ENCODE data around the gene MDC1.
A peak's percentile ranks its signal among the peaks of the same experiment; 100 is the strongest.

MDC1 gene

DNA sequence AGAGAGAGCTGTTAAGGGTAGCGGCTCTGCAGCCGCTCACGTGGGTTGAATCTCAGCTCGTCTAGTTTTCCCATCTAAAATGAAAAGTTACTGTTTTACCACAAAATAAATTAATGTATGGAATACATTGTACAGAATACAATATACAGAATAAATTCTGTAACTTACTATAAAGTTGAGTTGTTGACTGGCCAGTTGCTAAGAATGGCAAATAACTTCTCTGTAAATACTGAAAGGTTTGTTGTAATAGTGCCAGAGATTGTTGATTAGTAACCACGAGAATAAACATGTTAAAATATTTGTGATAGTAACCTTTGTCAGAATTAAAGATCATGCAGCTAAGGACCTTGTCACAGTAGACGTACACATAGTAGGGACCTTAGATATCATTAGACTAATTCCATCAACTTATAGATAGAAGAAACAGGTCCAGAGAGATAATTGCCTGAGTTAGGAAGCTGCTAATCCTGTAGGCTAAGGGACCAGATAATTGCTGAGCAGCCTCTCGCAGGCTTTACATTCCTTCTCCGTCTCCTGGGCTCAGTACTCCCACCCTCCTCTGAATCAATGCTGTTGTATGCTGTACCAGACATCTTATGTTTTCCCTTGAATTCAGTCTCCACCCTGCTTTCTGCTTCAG is 25.8 kb downstream of the MDC1 start:
- no peak for DNase-seq

DNA sequence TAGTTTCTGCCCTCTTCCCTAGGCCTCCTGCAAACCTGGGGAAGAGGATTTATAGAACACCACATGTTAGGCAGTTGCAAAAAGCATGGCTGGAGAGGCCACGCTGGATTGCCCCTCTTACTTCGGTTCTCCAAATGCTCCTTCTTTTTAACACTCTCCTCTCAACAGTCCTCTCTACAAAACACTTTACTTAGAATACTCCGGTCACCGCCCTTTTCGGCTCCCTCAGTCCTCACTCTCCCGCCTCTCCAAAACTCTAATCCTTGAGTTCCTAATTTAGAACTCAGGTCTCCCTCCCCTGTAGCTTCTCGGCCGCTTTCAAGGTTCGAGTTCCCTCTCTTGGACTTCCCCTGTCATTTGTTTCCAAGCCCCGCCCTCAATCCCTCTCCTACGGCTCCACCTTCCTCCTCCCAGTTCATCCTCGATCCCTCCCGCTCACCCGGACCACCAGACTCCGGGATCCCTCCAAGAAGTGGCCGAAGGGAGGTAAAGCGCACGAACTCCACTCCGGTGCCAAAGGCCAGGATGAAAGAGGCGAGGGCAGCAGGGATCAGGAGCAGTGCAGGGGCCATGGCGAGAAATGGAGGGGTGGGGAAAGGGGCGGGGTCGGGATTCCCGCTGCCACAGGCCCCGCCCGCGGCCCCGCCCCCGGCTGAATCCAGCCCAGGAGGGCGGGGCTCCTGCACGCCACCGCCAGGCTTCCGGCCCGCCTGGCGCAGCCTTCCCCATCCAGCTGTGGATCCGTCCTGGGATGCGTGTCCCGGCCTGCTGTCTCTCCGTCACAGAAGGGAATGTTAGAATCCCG is 26.5 kb downstream of the MDC1 start, which contains the start of gene NRM:
NRM (minus strand) TSS at position 582 of the 805 bp plus-strand sequence; CDS start at position 572, 10 bp downstream.
- DNase-seq, result peak; percentile 72

DNA sequence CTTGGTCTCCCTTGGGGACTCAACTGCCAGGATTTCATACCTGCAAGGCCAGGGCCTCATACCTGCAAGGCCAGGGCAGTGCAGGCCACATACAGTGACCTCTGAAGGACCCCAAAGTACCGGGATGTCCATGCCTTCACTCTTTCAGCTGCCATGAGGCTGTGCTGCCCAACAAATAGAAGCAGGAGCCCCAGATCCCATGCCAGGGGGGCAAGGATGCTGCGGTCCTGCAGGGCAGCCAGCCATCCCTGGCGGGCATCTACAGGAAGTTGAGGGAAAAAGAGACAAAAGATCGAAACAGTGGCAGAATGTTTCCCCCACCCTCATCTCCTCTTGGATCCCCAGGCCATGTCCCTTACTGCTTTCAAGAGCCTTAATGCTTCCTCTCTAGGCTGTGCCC is 27.1 kb downstream of the MDC1 start:
- DNase-seq, result no peak

DNA sequence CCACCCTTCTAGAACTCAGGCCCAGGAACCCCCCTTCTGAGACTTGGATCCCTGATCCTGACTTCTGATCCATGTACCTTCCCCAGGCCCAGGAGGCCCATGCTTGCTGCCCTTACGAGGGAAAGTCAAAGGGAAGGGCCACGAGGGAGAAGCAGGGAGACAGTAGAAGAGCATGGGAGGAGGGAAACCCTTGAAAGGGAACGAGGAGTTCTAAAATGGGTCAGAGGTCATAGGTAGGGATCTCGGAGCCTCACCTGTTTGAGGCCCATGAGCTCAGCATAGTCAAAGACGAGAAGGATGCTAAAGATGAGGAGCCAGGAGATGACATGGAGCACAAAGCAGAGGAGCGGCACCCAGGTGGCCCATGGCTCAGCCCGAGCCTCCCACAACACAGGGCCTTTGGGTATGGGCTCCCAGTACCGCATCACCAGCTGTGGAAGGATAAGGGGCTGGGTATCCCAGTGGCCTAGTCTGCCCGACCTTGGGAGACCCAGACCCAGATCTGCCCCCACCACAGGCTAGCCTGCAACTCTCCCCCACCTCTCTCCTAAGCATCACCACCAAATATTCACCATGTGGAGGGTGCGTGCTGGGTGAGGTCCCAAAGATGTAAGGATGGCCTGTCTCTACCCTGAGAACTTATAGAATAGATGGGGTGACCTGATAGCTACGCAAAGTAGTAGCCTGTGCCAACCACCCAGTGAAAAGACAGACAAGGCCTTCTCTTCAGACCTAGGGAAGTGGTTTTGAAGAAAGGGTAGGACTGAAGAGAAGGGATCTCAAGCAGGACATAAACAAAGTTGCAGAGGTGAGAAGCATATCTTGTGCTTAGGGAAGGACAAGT is 27.8 kb downstream of the MDC1 start:
- no peak for DNase-seq

DNA sequence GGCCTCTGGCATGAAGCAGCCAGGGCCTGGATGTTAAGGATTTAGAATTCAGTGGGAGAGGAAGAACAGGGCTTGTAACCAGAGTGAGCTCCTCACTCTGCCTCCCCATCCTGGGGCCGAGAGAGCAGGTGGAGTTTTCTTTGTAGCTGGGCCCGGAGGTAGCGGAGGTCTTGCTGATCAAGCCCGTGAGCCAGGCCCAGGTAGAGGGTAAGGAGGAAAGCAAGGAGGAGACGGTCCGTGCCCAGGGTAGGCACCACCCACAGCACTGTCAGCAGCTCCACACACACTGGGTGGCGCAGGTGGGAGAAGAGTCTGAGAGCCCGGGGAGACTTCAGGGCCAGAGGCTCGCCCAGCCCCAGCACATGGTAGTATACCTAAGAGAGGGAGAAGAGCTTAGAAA is 28.5 kb downstream of the MDC1 start:
- DNase-seq, result no peak

DNA sequence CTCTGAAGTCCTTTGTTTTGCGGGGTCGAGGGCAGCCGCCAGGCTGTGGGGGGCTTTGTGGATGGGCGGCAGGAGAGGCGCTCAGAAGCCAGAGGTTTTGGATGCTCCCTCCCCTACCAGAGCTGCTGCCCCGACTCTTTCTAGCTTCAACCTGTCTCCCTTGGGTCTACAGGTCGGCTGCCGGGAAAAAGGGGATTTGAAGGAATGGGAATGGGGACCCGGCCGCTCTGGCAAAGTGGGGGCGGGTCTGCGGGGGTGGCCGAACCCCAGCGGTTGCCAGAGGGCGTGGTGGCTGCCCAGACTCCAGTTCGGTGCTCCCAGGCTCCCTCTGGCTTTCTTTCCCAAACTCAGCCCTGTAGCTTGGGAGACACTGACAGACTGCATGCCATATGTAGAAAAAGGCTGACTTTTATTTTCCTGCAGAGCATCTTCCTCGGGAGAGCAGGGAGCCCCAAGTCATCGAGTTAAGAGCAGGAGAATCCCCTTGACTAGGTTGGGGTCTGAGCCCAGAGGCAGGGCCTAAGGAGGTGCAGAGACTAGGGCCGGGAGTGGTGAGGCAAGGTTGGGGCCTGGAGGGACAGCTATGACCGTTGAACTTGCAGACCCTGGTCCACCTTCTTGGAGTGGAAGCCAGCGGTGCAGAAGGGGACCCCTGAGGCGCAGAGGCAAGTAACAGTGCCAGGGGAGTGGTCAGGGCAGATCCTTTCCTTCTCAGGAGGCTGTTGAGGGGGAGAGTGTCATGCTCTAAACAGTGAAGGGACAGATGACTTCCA is 29.2 kb downstream of the MDC1 start:
- no peak for DNase-seq

DNA sequence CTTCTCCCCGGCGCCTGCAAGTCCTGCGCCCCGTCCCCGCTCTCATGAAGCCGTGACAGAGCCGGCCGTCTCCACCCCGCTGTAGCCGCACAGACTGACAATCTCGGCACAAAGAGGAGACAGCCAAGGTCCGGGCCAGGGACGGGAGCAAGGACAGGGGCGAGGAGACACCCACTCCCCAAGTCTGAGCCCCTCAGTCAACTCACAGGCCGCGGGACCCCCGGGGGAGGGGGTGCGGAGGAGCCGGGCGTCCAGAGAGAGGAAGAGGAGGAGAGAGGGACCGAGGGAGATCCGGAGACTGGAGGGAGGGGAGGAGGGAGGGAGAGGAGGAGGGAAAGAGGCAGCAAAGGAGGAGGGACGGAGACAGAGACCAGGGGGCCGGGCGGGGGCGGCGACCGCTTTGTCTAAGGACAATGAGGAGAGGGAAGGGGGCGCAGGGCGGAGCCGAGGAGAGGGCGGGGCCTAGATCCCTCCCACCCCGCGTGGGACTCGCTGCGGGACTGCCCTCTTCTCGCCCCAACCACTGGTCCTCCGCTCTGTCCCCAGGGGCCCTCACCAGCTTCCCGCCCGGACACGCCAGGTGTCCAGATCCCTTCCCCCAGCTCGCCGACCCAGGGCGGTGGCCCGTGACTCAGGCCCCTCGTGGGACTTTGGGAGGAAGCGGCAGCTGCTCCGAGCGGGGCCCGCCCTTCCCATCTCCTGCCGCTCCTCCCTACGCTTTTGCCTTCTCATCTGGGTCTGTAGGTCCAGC is 30.0 kb downstream of the MDC1 start:
- DNase-seq, result peak; percentile 62

DNA sequence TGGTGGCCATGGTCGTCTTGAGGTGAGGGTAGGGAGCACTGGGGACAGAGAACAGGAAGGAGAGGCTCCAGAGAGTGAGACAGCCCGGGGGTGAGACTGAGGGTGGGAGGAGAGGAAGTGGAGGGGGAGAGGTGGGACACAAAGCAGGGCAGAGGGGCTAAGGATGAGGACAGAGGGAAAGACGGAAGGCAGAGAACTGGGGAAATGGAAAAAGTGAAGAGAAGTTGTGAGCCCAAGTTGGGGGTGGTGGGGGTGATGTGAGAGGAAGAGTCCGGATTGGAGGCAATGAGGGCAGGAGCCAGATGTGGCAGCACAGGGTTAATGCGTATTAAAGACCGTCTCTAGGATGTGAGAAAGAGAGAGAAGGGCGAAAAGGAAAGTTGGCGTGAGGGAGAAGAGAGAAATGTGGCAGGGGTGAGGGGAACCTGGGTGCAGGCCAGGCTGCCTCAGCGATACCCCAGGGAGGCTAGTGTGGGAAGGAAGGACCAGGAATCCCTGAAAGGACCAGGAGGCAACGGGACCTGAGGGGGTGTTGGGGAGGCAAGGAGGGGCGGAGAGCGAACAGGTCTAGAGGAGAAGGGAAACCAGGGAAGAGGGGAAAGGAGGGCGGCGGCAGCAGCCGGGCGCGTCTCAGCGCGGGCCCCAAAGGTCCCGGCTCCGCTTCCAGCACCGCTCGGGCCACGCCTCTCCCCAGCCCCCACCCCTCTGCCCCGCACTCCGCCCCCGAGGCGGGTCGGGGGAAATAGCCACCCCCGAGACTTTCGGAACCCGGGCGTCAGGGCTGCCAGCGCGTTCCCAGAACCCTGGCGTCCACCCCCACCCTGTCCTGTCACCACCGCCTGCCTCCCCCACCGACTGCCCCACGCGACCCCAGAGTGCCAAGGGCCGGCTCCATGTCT is 30.8 kb downstream of the MDC1 start, which contains the start of gene PPP1R18:
PPP1R18 (minus strand) TSS at position 637 of the 899 bp plus-strand sequence; CDS start at position 10, 627 bp downstream.
- no peak for DNase-seq

DNA sequence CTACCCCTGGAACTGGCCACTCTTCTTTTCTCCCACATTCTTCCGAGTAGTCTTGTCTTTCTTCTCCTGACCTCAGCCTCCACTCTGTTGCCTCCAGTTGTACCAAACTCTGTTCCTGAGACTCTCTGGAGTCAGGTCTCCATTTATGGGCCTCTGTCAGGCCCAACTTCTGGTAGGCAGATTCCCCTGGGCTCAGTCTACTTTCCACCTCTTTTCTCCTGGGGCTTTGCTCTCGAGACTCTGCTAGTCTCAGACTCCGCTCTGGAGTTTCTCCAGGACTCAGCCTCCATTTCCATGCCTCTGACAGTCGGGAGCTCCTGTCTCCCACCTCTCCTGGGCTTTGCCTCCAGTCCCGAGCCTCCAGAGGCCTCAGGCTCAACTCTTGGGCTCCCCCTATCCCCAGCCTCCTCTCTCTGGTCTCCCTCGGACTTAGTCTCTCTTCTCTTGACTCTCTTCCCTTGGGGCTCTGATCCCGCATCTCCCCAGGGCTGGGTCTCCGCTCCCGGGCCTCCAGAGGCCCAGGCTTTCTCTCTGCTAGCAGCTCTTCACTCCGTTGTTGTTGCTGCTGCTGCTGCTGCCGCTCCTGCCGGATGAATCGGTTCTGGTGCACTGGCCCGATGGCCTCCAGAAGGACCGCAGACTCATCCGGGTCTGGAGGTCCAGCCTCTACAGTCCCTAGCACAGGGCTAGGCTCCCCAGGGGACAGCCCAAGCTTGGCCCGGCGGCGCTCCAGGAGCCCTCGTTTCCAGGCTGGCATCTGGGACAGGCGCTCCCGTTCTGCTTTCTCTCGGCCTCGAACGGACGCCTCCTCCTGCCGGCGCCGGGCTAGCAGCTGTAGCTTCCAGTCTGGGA is 31.7 kb downstream of the MDC1 start:
- no peak for DNase-seq

DNA sequence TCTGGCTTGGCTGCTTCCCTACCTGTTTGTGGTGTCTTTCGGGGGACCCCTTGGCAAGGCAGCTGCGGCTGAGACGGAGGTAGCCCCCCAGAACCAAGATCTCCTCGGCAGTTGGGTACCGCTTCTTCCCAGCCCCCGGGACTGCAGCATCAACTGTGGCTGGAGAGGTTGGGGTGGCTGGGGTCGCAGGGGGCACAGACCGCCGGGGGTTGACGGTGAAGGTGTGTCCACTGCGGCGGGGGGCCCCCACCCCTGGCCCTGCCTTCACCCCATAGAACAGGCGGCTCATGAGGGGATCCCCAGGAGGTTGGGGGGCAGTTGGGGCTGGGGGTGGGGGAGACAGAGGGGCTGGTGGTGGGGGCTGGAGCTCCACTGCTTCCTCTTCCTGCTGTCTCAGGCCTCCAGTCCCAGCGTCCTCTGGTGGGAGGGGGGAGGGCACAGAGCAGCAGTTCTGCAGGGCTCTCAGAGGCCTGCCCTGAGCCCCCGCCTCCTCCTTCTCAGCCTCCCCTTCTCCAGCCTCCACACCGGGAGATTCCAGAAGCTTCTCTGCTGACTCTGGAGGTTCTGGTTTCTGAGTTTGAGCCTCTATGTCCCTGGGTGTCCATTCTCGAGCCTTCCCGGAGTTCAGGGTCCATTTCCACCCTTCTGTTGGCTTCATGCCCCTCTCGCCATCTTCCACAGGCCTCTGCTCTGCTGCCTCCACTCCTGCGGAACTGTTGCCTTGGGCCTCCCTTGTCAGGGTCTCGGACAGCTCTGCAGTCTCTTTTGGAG is 32.5 kb downstream of the MDC1 start:
- no peak for DNase-seq

DNA sequence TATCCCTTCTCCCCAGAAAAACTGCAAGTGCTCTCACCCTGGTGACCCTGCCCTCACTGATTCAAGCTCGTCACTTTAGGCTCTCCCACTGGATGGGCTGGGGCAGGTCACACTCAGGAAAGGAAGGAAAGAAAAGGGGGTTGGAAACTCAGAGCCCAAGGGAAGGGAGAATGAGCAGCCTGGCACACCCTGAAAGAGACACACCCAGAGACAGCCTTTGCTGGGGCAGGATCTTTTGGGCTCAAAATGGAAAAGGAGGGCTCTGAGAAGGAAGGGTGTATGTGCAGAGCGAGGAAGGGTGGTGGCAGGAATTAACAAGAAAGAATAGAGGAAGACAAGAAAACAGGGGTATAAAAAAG is 33.1 kb downstream of the MDC1 start:
- DNase-seq, result no peak

DNA sequence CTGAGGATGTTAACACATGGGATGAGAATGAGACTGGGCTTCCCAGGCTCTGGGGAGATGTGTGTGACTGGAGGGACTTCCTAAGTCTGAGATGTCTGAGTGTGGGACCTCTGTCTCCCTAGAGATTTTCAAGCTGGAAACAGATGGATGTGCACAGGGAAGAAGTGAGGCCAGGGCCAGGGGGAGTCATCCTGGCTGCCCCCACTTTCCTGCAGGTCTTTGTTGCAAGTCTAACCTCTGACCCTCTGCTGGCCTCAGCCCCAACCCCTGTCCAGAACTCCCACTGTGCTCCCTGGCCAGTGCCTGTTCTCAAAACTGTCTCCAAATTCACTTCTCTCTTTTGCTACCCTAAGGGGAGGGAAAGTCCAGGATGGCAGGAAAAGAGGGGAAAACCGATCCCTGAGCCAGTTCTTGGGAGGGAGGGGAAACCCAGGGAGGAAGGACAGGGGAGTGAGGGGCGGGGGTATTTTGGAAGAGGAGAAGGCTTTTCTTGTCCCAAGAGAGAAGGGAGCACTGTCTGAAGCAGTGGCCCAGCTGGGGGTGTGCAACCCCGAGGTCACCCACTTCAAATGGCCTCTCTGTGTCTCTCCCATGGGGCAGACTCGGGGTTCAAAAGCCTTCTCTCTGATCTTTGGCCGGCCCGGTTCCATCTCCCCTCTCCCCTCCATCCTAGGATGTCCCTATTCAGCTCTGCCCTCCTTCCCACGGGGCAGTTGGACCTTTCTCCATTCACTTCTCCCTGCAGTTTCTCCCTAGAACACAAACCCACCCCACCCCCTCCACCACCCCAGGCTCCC is 33.7 kb downstream of the MDC1 start:
- DNase-seq, result no peak

DNA sequence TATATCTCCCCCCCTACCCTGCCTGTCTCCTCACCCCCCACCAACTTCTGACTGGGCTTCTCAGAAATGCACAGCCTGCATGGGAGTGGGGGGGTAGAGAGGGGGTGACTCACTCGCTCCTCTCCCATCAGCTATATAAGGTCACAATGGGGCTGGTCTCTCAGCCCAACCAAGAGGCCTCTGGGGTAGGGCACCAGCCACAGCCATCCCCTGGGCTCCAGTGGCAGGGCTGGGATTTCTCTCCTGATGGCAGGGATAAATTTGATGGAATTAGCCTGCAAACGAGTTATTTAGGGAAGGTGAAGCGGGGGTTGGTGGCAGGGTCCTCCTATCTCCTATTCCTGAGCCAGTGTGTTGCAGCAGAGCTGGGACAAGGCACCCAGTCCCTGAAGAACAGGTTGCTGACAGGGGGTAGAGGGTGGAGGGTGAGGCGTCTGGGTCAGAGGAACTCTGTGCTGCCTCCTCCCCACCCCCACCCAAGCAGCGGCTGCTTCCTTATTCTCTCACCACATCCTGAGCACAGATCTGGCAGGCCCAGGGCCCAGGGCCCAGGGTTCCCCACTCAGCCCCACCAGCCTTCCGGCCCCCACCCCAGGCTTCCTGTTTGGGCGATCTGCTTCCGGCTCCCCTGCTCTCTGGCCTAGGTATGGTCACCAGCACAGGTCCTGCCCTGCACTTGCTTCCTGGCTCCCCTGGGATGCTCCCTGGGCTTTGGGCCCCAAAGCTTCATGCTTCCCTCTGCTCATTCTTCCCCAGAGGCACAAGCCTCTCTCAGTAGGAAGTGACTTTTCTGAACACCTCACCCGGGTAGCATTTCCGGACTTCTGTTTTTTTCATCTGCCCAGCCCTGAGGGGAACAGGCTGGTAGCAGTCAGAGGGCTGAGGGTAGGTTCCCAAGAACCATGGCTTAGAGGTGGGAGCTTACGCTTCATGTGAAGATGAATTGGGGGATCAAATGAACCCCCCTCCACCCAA is 34.7 kb downstream of the MDC1 start:
- no peak for DNase-seq

DNA sequence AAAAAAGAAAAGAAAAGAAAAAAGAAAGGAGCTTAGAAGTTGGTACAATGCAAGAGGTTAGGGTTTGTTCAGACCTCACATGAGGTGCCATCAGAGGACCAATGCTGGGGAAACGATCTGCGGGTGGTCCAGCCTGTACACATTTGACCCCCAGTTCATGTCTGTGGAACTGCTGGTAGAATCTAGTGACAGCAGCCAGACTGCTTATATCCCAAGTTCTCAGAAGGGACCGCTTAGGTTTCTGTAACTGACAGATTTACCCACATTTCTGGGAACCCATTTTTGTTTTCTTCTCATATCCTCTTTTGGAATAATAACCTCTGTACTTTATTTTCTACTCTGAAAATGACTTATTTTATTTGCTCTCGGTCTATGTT is 35.3 kb downstream of the MDC1 start:
- no peak for DNase-seq

DNA sequence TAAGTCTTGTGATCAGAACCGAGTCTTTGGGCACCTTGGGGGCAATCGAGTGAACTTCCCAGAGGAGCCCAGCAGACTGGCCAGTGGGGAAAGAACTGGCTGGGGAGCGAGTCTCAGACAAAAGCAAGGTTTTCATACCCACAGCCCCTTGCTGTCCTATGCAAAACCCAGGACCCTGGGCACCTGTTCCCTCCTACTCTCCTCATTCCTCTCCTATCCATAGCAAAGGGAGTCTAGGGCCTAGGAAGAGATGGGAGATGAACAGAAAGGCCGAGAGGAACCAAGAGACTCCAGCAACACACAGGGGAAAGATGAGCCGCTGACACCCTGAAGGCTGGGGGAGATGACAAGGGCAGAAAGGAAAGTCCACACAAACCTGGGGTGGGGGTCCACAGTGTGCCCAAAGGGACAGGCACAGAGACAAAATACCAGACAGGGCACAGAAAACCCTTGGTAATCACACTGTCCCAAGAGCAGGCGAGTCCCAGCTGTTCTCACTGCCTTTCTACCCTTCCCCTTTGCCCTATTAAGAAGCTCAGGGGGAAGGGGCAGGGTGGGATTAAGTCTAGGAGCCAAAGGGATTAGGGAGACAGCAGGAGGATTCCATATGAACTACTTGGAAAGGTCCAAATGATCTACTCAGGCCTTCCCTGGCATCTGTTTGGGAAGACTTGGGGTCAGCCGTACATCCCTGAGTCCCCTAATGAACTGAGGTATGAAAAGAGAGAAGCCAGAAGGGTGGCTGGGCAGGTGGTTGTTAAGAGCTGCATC is 37.1 kb downstream of the MDC1 start:
- no peak for DNase-seq

Data from NCI-H1048 (cell line).